ENCODE measurements around the gene NHS. TPM values are rescaled to one million over a fixed set of nuclear protein-coding genes. Genes with fewer than 3 reads are reported as not detected.

The NHS gene
- total RNA-seq, 1 experiment from 2014 or later = 2.2 TPM

GRCh38 chrX:17744896-17745523 lies 370.0 kb downstream of the NHS start:
- Mint-ChIP-seq H3K4me3 (ENCODE audit: unreplicated experiment) (no peak overlapping the region), H3K4me1 (ENCODE audit: low read depth, unreplicated experiment) (no peaks in the 10 kb centered on the region), H3K27ac (ENCODE audit: unreplicated experiment) (no peak overlapping the region), H3K36me3 (ENCODE audit: insufficient read depth, unreplicated experiment) (no peaks in the 10 kb centered on the region), H3K27me3 (ENCODE audit: insufficient read depth, unreplicated experiment) (no peaks in the 10 kb centered on the region), H3K9me3 (ENCODE audit: unreplicated experiment) (no peaks in the 10 kb centered on the region)
- no peaks in the 10 kb centered on the region for H3K9me3 ChIP-seq
- H3K36me3 ChIP-seq (ENCODE audit: control insufficient read depth, insufficient read depth, low read length) = no peaks in the 10 kb centered on the region
- TF ChIP-seq CTCF (IDR thresholded peaks at IDR 0.05; ENCODE audit: insufficient read depth in 1 of 2, low read depth in 1 of 2, low read length in 1 of 2, severe bottlenecking in 1 of 2, unreplicated experiment in 1 of 2) = peak in 1 of 2 experiments; percentile 6
- DNase-seq = no peak
- no peak overlapping the region for H3K4me3 ChIP-seq (ENCODE audit: low read depth, low read length)
- intact Hi-C loops (cut with micrococcal nuclease; ENCODE audit: unreplicated experiment) = no loop called here
- ChIA-PET CTCF (no interaction called here), POLR2A (no interaction called here)
- H3K4me1 ChIP-seq = peaks cover 7% of the 10 kb centered on the region; the same call in 1 of the 2 replicates
- no TSS peak for BruUV-seq (replicated peaks)
- H3K27me3 ChIP-seq (replicated peaks; ENCODE audit: control insufficient read depth, insufficient read depth, low read length) = no peaks in the 10 kb centered on the region

GRCh38 chrX:17747692-17748091 lies 372.7 kb downstream of the NHS start:
- Histone ChIP-seq H3K9me3 (no peaks in the 10 kb centered on the region), H3K4me3 (ENCODE audit: low read depth, low read length) (no peak overlapping the region), H3K36me3 (ENCODE audit: control insufficient read depth, insufficient read depth, low read length) (peaks cover 1% of the 10 kb centered on the region; the same call in 1 of the 2 replicates), H3K4me1 (peaks cover 7% of the 10 kb centered on the region; the same call in 1 of the 2 replicates), H3K27me3 (replicated peaks; ENCODE audit: control insufficient read depth, insufficient read depth, low read length) (no peaks in the 10 kb centered on the region)
- Mint-ChIP-seq H3K4me1 (ENCODE audit: low read depth, unreplicated experiment) (no peaks in the 10 kb centered on the region), H3K4me3 (ENCODE audit: unreplicated experiment) (no peak overlapping the region), H3K27me3 (ENCODE audit: insufficient read depth, unreplicated experiment) (no peaks in the 10 kb centered on the region), H3K9me3 (ENCODE audit: unreplicated experiment) (no peaks in the 10 kb centered on the region), H3K27ac (ENCODE audit: unreplicated experiment) (peak overlapping the region; percentile 8), H3K36me3 (ENCODE audit: insufficient read depth, unreplicated experiment) (no peaks in the 10 kb centered on the region)
- ChIA-PET POLR2A (no interaction called here), CTCF (no interaction called here)
- intact Hi-C loops (cut with micrococcal nuclease; ENCODE audit: unreplicated experiment) = no loop called here
- no peak for DNase-seq
- no peak for TF ChIP-seq CTCF (IDR thresholded peaks at IDR 0.05; ENCODE audit: insufficient read depth in 1 of 2, low read depth in 1 of 2, low read length in 1 of 2, severe bottlenecking in 1 of 2, unreplicated experiment in 1 of 2)
- no TSS peak for BruUV-seq (replicated peaks)

GRCh38 chrX:17748684-17749083 lies 373.7 kb downstream of the NHS start:
- Mint-ChIP-seq H3K36me3 (ENCODE audit: insufficient read depth, unreplicated experiment) (no peaks in the 10 kb centered on the region), H3K4me3 (ENCODE audit: unreplicated experiment) (no peak overlapping the region), H3K27ac (ENCODE audit: unreplicated experiment) (no peak overlapping the region), H3K4me1 (ENCODE audit: low read depth, unreplicated experiment) (no peaks in the 10 kb centered on the region), H3K27me3 (ENCODE audit: insufficient read depth, unreplicated experiment) (no peaks in the 10 kb centered on the region), H3K9me3 (ENCODE audit: unreplicated experiment) (no peaks in the 10 kb centered on the region)
- Histone ChIP-seq H3K27me3 (replicated peaks; ENCODE audit: control insufficient read depth, insufficient read depth, low read length) (no peaks in the 10 kb centered on the region), H3K4me3 (ENCODE audit: low read depth, low read length) (no peak overlapping the region), H3K4me1 (peaks cover 7% of the 10 kb centered on the region; the same call in 1 of the 2 replicates), H3K36me3 (ENCODE audit: control insufficient read depth, insufficient read depth, low read length) (peaks cover 1% of the 10 kb centered on the region; the same call in 1 of the 2 replicates), H3K9me3 (no peaks in the 10 kb centered on the region)
- ChIA-PET CTCF (no interaction called here), POLR2A (no interaction called here)
- intact Hi-C loops (cut with micrococcal nuclease; ENCODE audit: unreplicated experiment) = no loop called here
- DNase-seq = no peak
- no TSS peak for BruUV-seq (replicated peaks)
- TF ChIP-seq CTCF (IDR thresholded peaks at IDR 0.05; ENCODE audit: insufficient read depth in 1 of 2, low read depth in 1 of 2, low read length in 1 of 2, severe bottlenecking in 1 of 2, unreplicated experiment in 1 of 2) = no peak

All from Caco-2 (cell line).